Frontal cortex (tissue), 4 donors: ENCODE data around the gene YPEL2. TPM values are rescaled to one million over a fixed set of nuclear protein-coding genes. Genes with fewer than 3 reads are reported as not detected.
A peak's percentile ranks its signal among the peaks of the same experiment; 100 is the strongest.

Experiments
- DNase-seq, 2 donors: peaks; one replicate each; pipeline ENCODE4 v3.0.0; 2012; ENCODE audit warnings: low spot score in 2 of 2
- FAIRE-seq: peaks from 2 replicates; lab custom pipeline; 2012; peaks lifted over from hg19 to GRCh38; lab: Jason Lieb, UNC
- total RNA-seq: library from RNA; depleted of rRNA; stranded (reverse); fragments of >200 nt; gene quantifications from one replicate; pipeline ENCODE4 v1.2.3, GENCODE V29; 2014
- donor health status: control.
- donor health status: control.
- donor health status: control.

Gene YPEL2
- total RNA-seq, 1 donor from 2014 or later = 12.6 TPM

DNA sequence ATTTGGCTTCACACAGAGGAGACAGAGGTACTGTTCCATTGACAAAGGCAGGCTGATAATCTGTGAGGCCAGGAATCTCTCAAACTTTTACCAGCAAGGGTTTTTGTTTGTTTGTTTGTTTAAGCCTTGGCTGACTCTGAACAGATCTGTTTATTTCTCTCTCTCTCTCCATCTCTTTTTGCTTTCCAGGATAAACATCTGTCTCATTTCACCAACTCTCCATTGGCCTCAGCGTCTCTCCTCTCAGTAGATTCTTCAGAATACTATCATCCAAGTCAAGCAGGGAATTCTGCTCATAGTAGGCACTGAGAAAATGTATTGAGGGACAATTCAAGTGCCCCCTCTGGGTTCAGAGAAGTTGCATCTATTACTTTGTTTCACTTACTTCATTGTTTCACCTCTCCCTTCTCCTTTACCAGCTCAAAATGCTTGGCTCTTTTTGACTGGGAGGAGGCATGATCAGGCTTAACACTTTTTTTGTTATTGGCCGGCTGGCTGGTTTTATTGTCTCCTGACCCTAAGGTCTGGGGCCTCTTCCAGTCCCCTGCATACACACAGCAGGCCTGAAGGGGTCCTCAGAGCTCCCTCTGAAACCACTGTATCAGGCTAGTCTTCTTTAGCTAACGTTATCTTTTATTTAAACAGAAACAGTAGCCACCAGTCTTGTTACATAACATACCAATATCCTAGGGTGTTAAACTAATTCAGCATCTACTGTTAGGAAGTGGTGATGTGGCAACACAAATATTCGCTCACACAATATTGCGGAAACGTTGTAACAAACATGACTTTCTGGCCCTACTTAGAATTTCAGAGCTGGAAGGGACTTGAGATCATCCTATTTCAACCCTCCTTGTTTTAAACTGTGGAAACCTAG, 2.0 kb upstream of the YPEL2 start:
- FAIRE-seq (no peak), DNase-seq (peak; percentile 58 to 60)

- DNase-seq (no peak), FAIRE-seq (no peak)
Measured at GRCh38 chr17:59330053-59330942, 1.2 kb upstream of the YPEL2 start.

- no peak for FAIRE-seq
Measured at GRCh38 chr17:59331929-59332748, 684 bp downstream of the YPEL2 start.

GRCh38 chr17:59332749-59333377, 1.4 kb downstream of the YPEL2 start:
- FAIRE-seq = no peak

More at GRCh38 chr17:59331929-59332748, 684 bp downstream of the YPEL2 start:
- peak in 1 of 2 donors; percentile 50 for DNase-seq

DNA sequence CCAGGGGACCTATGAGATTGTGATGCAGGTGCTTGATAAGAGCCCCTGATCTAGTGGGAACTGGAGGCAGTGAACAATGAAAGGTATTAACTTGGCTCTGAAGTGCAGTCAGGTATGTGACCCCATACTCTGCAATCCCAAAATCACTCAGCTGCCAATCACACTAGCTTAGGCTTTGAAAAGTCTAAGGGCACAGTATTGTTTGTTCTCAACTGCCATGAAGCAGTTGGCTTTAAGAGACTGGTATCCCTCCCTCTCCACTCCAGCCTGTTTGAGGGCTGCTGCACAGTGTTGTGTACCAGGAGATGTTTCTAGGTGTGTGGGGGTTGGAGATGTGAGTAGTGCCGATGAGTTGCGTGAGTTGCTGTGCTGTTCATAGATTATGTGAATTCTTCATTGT, 2.4 kb downstream of the YPEL2 start:
- DNase-seq = no peak
- FAIRE-seq = no peak

More at GRCh38 chr17:59332749-59333377, 1.4 kb downstream of the YPEL2 start:
- no peak for DNase-seq

DNA sequence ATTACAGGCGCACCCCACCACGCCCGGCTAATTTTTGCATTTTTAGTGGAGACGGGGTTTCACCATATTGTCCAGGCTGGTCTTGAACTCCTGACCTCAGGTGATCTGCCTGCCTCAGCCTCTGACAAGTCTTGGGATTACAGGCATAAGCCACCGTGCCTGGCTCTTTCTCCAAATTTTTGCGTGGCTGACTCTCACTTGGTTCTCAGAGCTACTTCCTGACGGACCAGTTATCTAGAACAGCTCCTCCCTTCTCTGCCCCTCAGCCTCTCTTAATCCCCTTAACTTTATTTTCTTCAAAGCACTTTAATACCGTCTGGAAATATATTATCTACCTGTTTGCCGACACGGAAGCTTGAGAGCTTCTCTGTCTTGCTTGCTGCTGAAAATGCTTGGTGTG, 4.2 kb downstream of the YPEL2 start:
- no peak for FAIRE-seq
- DNase-seq = no peak

DNA sequence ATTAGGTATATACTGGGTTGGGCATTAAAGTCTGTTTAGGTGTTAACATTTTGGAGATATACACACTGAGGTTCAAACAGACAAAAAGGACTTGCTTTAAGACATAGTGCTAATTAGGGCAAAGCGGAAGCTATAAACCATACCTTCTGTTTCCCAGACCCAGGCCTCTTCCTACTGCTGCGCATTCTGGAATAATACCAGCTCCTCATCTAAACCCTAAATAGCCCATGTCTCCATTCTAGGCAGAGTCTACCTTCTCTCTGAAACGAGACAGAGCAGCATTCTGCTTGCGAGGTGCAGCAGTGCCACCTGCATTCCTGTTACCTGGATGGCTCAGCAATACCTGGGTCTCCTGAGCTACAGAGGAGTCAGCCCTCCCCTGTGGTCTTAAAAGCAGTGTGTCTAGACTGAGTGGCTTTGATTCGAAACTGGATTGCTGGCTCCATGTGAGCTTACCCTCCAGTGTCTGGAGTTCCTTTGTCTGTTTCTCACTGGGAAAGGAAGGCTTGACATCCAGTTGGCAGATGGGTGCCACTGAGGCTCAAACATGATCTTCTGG, 6.4 kb downstream of the YPEL2 start:
- no peak for DNase-seq

DNA sequence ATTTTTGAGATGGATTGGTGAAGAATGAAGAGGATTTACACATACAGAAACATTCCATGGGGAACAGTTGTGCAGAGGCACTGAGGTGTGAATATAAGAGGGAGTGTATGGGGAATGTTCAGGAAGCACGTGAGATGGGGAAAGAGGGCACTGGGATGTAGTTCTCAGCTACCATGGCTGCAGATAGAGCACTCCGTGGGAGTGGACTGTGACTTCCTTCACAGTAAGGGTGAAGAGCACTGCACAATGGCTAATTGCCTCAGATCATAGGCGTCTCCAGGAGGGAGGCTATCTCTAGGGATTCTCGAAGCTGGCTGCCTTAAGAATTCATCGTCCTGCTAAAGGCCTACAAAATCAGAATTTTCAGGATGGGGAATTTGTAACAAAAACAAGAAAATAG, 7.0 kb downstream of the YPEL2 start:
- DNase-seq (no peak), FAIRE-seq (no peak)

More for the DNA sequence above, 6.4 kb downstream of the YPEL2 start:
- FAIRE-seq = no peak

DNA sequence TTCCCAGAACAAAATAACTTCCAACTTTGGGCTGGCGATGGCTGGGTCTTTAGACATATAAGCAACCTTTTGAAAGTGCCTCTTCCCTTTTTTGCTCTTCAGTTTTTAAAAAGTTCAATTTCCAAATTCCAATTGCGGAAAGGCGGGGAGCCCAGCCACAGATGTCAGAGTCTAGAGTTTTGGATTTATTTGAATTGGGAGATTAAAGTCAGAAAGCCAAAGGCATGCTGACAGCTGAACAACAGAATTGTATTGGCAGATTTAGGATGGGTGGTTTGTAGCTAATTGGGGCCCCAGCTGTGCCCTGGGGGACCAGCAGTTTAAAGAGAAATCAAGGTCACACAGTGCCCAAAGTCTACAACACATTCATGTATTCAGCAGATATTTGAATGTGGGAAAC, 10.5 kb downstream of the YPEL2 start:
- DNase-seq (no peak), FAIRE-seq (no peak)

GRCh38 chr17:59342681-59343131, 11.3 kb downstream of the YPEL2 start:
- no peak for FAIRE-seq
- DNase-seq = no peak

GRCh38 chr17:59345476-59345875, 14.0 kb downstream of the YPEL2 start:
- no peak for FAIRE-seq
- no peak for DNase-seq

DNA sequence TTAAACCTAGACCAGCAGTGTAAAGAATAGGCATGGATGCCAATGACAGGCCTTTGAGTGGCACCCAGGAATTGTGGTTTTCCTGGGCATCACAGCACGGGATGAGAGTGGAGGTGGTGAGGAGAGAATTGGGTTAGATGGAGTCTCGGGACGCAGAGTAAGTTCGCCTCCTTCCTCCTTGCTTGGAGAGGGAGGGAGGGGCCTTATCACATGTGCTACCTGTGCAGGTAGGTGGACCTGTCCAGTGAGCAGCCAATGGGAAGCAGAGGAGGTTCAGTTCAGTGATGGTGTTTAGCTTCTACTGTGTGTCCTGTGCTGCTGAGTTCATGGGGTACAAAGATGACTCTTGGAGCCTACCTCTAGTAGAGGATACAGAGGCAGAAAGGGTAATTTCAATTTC, 14.9 kb downstream of the YPEL2 start:
- FAIRE-seq = no peak

GRCh38 chr17:59346876-59347407, 15.5 kb downstream of the YPEL2 start:
- DNase-seq (no peak), FAIRE-seq (no peak)

More for the DNA sequence above, 14.9 kb downstream of the YPEL2 start:
- no peak for DNase-seq

DNA sequence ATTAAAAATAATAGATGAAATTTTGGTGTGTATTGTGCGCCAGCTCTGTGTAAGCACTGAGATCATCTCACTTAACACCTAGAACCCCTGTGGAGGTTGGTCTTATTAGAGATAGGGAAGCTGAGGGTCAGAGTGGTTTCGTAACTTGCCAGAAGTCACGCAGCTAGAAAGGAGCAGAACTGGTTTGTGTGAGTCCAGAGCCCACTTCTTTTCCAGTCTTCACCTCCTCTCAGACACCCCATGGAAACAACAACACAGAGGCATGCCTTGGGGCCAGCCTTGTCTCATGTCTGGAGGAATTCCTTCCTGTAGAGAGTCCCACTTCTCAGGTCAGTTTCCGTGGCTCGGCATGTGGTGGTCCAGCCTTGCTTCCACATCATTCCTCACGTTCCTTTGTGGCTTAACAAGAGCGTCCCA, 16.5 kb downstream of the YPEL2 start:
- FAIRE-seq = no peak
- no peak for DNase-seq

DNA sequence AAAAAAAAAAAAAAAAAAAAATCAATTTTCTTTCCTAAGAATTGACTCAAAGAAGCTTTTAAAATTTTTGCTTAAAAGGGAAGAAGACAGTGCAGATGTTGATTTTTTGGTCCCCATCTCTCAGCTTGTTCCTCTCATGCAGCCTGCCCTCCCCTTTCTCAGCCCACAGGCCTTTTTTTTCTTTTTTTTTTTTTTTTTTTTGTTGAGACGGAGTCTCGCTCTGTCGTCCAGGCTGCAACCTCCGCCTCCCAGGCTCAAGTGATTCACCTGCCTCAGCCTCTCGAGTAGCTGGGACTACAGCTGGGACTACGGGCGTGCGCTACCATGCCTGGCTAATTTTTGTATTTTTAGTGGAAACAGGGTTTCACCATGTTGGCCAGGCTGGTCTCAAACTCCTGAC, 17.7 kb downstream of the YPEL2 start:
- FAIRE-seq (no peak), DNase-seq (no peak)

GRCh38 chr17:59353106-59353854, 21.8 kb downstream of the YPEL2 start:
- no peak for FAIRE-seq
- DNase-seq = no peak

DNA sequence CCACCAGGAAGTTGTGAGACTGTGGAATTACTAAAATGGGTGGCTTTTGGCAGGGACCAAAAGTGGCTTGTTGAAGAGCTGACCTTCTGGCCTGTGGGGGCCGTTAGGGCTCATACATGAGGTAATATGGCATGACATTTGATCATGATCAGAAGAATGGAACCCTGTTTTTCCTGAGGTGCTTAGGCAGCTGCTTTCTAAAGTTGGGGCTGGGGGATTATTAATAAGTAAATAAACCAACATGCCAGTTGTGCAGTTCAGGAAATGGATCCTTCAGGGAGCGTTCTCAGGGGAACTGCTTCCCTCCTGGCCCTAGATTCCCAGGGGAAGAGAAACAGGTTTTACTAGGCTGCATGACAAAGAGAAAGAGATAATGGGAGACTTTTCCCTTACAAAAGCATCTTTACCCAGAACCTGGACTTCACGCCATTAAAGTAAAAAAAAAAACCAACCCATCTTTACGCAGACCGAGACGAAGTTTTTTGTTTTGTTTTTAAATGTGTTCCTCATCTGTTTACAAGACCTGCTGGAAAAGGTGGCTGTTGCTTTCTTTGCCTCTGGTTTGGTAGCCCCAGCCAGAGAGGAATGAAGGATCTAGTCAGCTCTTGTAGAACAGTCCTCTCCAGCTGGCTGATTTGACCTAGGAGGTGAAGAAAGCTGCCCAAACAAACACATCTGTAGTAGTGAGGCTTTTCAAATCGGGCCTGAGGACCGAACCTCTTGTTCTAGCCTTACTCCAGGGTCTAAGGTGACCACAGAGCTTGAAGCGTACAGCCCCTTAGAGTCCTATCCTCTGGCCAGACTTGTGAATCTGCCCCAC, 22.7 kb downstream of the YPEL2 start:
- DNase-seq (no peak), FAIRE-seq (no peak)
